GM12878 (cell line): ENCODE results near the gene NUP62. TPM values are rescaled to one million over a fixed set of nuclear protein-coding genes. Genes with fewer than 3 reads are reported as not detected.

Source experiments
- ATAC-seq: fragments of 200-7000 bp; cut with Tn5 transposase; 3 replicates; pipeline ENCODE4 v1.9.1; 2020; ENCODE audit warnings: mild to moderate bottlenecking, moderate library complexity
- BruUV-seq: library from RNA; stranded (reverse); fragments of 400-500 nt; replicated peaks from 2 replicates; lab custom pipeline; 2021; lab: Mats Ljungman, UMichigan
- CTCF ChIA-PET: fragments of 300-600 bp; sonication (Branson Sonifier 250); formaldehyde crosslinking; extraction: SDS; loops from one replicate; lab custom pipeline; 2021; ENCODE audit warnings: inconsistent platforms; lab: Yijun Ruan, JAX
- POLR2A ChIA-PET: fragments of 350-600 bp; formaldehyde crosslinking; extraction: SDS; loops from one replicate; lab custom pipeline; 2021; ENCODE audit warnings: inconsistent platforms; lab: Charles Lee
- RAD21 ChIA-PET: fragments of 300-600 bp; sonication (Branson Sonifier 250); formaldehyde crosslinking; loops from one replicate; lab custom pipeline; 2023; ENCODE audit warnings: antibody characterized with exemption; ENCODE audit not compliant: unreplicated experiment; lab: Charles Lee
- SMC1A ChIA-PET: fragments of 300-600 bp; sonication (Branson Sonifier 250); formaldehyde crosslinking; loops from one replicate; lab custom pipeline; 2023; ENCODE audit not compliant: unreplicated experiment, uncharacterized antibody; lab: Charles Lee
- DNase-seq: peaks from one replicate; pipeline ENCODE4 v3.0.0-alpha.2; 2011; ENCODE audit warnings: low read depth, low spot score
- FAIRE-seq: peaks from 3 replicates; lab custom pipeline; 2011; peaks lifted over from hg19 to GRCh38; lab: Jason Lieb, UNC
- H2AFZ ChIP-seq: 2 replicates; pipeline ENCODE4 v1.6.0; 2011; ENCODE audit warnings: low read depth, low read length, control low read depth; ENCODE audit not compliant: control insufficient read depth
- H3K27ac ChIP-seq: 2 replicates; pipeline ENCODE4 v1.5.1; 2011; ENCODE audit warnings: control low read depth; ENCODE audit not compliant: control insufficient read depth, insufficient read depth
- H3K27me3 ChIP-seq, 2 experiments: replicated peaks in 1 of 2; 2 replicates each; pipeline versions ENCODE4 v1.6.0 to v1.6.1; 2011; ENCODE audit warnings: low read length in 1 of 2; ENCODE audit not compliant: control insufficient read depth in 2 of 2, insufficient read depth in 2 of 2
- H3K36me3 ChIP-seq, 2 experiments: 2 replicates each; pipeline ENCODE4 v1.5.1; 2011; ENCODE audit warnings: low read length in 1 of 2; ENCODE audit not compliant: control insufficient read depth in 2 of 2, insufficient read depth in 2 of 2
- H3K4me1 ChIP-seq: 2 replicates; pipeline ENCODE4 v1.6.1; 2011; ENCODE audit warnings: mild to moderate bottlenecking, low read length, moderate library complexity, mixed read lengths; ENCODE audit not compliant: control insufficient read depth, insufficient read depth
- H3K4me2 ChIP-seq: 2 replicates; pipeline ENCODE4 v1.6.0; 2011; ENCODE audit warnings: control low read depth; ENCODE audit not compliant: control insufficient read depth, insufficient read depth
- H3K4me3 ChIP-seq: fragments of 200-600 bp; sonication (generic); 2 replicates; pipeline ENCODE4 v1.5.1; 2016
- H3K79me2 ChIP-seq: 2 replicates; pipeline ENCODE4 v1.6.0; 2011; ENCODE audit warnings: low read length; ENCODE audit not compliant: control insufficient read depth, insufficient read depth
- H3K9ac ChIP-seq: 2 replicates; pipeline ENCODE4 v1.8.0; 2011; ENCODE audit warnings: low read length, control low read depth, mixed read lengths; ENCODE audit not compliant: control insufficient read depth, insufficient read depth
- H3K9me3 ChIP-seq: replicated peaks from 3 replicates; pipeline ENCODE4 v1.5.1; 2011; ENCODE audit warnings: mild to moderate bottlenecking, low read length; ENCODE audit not compliant: control insufficient read depth, insufficient read depth
- H4K20me1 ChIP-seq: 2 replicates; pipeline ENCODE4 v1.6.0; 2011; ENCODE audit not compliant: control insufficient read depth, insufficient read depth
- SKIL ChIP-seq: fragments of 450-650 bp; IDR thresholded peaks from 2 replicates; pipeline ENCODE4 v1.6.1; 2017; ENCODE audit warnings: mild to moderate bottlenecking, low read depth, inconsistent platforms; ENCODE audit not compliant: poor library complexity, severe bottlenecking
- WGBS: methylation state at CpG from one replicate; pipeline ENCODE4 v1.1.6; 2016; ENCODE audit warnings: low lambda C conversion rate; ENCODE audit not compliant: insufficient replicate concordance, insufficient coverage; ENCODE audit errors: missing lambda C conversion rate; 5-methylcytosine and 5-hydroxymethylcytosine counted together
- in situ Hi-C: fragments of 300-500 bp; cut with MboI; formaldehyde crosslinking; loops from 9 replicates; pipeline ENCODE4 v1.14.3; 2018; ENCODE audit warnings: mixed read lengths
- intact Hi-C: fragments of 100-400 bp; cut with micrococcal nuclease; formaldehyde crosslinking; loops from one replicate; pipeline ENCODE4 v1.14.2; 2022; ENCODE audit not compliant: unreplicated experiment
- polyA plus RNA-seq, 11 experiments: library from polyadenylated mRNA; depleted of rRNA in 4 of 11; unstranded in 6 of 11; stranded (reverse) in 5 of 11; fragments of >200 nt; fragmentation: Nextera tagmentation in 4 of 11; fragmentation: Illumina TruSeq in 1 of 11; extraction: Ambion mirVana in 4 of 11; extraction: Trizol in 1 of 11; gene quantifications; 1 replicate in 1 of 11; 2 replicates in 10 of 11; pipeline versions ENCODE4 v1.2.1 to v1.2.3, GENCODE V29; 2011 to 2016; ENCODE audit warnings: inconsistent platforms in 2 of 11, missing spikeins in 2 of 11, low read depth in 1 of 11
- total RNA-seq, 4 experiments: library from RNA; depleted of rRNA in 3 of 4; stranded (reverse); fragments of >200 nt in 3 of 4; fragmentation: Illumina TruSeq in 1 of 4; extraction: Trizol in 1 of 4; gene quantifications; 2 replicates each; pipeline versions ENCODE4 v1.2.1 to v1.2.3, GENCODE V29; 2013 to 2021
- TF ChIP-seq, protein P1 (sequence below): fragments of 450-650 bp; formaldehyde crosslinking; IDR thresholded peaks from 2 replicates; pipeline ENCODE4 v1.4.0; 2022; ENCODE audit warnings: mild to moderate bottlenecking, moderate library complexity

The NUP62 gene
- total and polyA plus RNA-seq, 10 of the 15 experiments (the other 5 are each of a cell fraction or from before 2014, with no cell fraction given): 19.5 to 110 (median 66.9) TPM

GRCh38 chr19:49940482-49940791, 11.1 kb upstream of the NUP62 start:
- 63% methylated on average over 5 of the region's 5 CpGs for WGBS
- ChIA-PET SMC1A (no interaction called here), CTCF (interaction anchor here (0.6 to 1.2 kb wide), 2 partner anchors 55 to 153 kb away, joined by 3 to 4 read pairs; no protein-coding TSS in a partner anchor), RAD21 (no interaction called here), POLR2A (no interaction called here)
- in situ Hi-C loops: no loop called here
- FAIRE-seq: peak; percentile 41
- intact Hi-C loops: no loop called here
- no peak for DNase-seq
- no peaks in the 10 kb centered on the region; the same call in 2 of the 3 replicates for H3K9me3 ChIP-seq
- H3K4me3 ChIP-seq: no peak overlapping the region
- H3K27me3 ChIP-seq: no peaks in the 10 kb centered on the region
- no peaks in the 10 kb centered on the region for H3K79me2 ChIP-seq
- no peaks in the 10 kb centered on the region for H4K20me1 ChIP-seq
- H3K9ac ChIP-seq: no peak overlapping the region
- no peak for TF ChIP-seq SKIL
- TF ChIP-seq, protein P1, sequence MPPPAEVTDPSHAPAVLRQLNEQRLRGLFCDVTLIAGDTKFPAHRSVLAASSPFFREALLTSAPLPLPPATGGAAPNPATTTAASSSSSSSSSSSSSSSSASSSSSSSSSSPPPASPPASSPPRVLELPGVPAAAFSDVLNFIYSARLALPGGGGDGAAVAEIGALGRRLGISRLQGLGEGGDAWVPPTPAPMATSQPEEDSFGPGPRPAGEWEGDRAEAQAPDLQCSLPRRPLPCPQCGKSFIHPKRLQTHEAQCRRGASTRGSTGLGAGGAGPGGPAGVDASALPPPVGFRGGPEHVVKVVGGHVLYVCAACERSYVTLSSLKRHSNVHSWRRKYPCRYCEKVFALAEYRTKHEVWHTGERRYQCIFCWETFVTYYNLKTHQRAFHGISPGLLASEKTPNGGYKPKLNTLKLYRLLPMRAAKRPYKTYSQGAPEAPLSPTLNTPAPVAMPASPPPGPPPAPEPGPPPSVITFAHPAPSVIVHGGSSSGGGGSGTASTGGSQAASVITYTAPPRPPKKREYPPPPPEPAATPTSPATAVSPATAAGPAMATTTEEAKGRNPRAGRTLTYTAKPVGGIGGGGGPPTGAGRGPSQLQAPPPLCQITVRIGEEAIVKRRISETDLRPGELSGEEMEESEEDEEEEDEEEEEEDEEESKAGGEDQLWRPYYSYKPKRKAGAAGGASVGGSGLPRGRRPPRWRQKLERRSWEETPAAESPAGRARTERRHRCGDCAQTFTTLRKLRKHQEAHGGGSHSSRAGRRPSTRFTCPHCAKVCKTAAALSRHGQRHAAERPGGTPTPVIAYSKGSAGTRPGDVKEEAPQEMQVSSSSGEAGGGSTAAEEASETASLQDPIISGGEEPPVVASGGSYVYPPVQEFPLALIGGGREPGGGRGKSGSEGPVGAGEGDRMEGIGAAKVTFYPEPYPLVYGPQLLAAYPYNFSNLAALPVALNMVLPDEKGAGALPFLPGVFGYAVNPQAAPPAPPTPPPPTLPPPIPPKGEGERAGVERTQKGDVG (CRISPR knock-in tag): no peak
- no peak overlapping the region for H2AFZ ChIP-seq
- no TSS peak for BruUV-seq
- H3K4me1 ChIP-seq: peaks cover 3% of the 10 kb centered on the region; the same call in 1 of the 2 replicates
- no peak overlapping the region for H3K27ac ChIP-seq
- H3K36me3 ChIP-seq: no peaks in the 10 kb centered on the region
- H3K4me2 ChIP-seq: no peak overlapping the region
- no peak for ATAC-seq
